ENCODE measurements around the gene SCAMP3.
"Not testable (repeated sequence)": the region's sequence is repeated elsewhere in the genome, so short reads cannot be mapped to it uniquely, and the experiment has no call there.

Gene SCAMP3

GRCh38 chr1:155261852-155262673, at the start of gene SCAMP3:
SCAMP3 (minus strand) TSS chr1:155262360; CDS start chr1:155262151, 209 bp downstream.
- DNase-seq = peak; percentile 91

- no peak for DNase-seq
Measured at GRCh38 chr1:155309423-155310021, 47.4 kb upstream of the SCAMP3 start.

DNA sequence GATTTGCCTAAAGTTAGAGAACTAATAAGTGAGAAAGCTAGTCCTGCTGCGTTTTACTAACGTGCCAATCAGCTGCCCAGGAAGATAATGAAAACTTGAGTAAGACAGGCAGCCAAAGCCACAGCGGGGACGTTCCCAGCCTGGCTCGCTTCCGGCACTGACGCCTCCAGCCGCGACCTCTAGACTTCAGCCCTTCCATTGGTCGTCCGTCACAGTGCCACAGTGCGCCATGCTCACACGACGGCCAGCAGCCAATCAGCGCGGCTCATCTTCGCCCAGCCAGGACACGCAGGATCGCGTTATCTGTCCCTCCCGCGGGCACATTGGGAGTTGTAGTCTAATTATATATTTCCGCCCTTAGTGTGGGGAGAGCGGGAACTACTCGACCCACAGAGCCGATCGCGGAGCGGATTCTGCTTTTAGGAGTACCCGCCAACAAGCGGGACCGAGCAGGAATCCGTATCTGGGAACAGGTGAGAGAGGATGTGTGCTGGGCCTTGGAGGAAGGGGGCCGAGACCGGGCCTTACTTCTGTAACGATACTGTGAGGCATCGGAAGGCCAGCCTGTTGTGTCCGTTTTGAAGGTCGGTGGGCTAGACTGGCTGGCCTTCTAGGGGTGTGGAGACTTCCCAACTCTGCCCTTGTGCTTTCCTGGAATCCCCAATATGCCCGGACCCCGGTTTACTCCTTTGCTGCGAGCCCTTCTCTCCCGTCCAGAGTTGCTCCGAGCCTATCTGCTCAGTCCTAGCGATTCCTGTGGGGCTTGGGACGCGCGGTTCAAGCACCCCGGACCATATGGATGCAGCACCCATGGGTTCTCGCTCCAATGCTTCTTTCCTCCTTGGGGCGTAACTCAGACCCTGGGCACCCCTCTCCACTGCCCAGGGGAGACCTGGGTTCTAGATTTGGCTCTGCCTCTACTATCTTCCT, 46.6 kb upstream of the SCAMP3 start, which contains the start of gene FDPS:
TSS of gene FDPS (plus strand) at position 374 of the 930 bp plus-strand sequence. CDS start 924 bp downstream, outside the sequence.
- peak; percentile 99 for DNase-seq

DNA sequence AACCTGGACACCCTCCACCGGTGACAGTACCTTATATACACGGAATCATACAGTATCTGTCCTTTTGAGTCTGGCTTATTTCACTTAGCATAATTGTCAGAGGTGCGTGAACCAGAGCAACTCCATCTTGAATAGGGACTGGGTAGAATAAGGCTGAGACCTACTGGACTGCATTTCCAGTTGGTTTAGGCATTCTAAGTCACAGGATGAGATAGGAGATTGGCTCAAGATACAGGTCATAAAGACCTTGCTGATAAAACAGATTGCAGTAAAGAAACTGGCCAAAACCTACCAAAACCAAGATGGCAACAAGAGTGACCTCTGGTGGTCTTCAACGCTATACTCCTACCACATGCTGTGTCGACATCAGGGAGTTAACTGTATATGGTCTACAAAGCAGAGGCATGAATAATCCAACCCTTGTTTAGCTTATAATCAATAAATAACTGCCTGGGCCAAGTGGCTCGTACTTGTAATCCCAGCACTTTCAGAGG, 45.1 kb upstream of the SCAMP3 start:
- no peak for DNase-seq

GRCh38 chr1:155305881-155306391, 43.8 kb upstream of the SCAMP3 start:
- DNase-seq = no peak

DNA sequence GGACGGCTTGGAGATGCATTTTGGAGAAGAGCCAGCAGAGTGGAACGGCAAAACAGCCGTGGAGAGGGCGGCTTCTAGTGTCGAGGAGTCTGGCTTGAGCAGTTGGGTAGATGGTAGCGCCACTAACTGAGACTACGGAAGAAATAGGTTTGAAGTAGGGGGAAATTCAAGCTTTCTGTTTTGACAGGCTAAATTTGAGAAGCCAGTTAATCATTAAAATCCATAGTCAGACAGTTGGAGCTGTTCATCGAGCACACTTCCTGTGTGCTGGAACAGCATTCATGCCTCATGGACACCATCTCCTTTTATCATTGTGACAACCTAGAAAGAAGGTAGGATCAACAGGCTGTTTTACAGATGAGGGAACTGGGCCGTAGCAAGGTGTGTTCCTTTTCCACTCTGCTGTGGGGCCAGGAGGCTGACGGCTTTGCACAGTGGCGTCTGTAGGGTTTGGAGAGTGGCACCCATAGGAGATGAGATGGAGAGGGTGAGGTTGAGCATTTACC, 42.5 kb upstream of the SCAMP3 start:
- no peak for DNase-seq

DNA sequence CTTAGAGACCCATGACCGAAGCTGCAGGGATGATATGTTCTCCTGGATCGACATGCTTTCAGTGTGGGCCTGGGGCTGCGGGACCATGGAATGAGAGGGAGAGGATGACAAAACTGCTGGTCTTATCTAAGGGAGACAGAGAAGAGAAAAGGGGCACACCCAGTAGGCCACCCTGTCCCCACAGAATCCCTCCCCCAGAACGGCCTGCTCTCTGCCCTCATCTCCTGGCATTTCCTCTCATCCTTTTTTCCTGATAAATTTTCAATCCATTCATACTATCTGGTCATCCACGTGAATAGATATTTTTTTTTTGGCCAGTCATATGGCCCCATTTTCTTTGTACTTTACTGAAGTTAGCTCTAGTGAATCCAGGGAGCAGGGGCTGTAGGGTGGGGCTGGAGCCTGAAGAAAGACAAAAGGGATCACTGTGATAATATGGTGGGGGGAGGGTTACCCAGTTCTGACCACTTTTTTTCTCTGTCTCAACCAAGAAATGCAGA, 39.2 kb upstream of the SCAMP3 start, which contains the start of gene PKLR:
TSS of gene PKLR (minus strand) at position 97 of the 500 bp plus-strand sequence. CDS start at position 54, 43 bp downstream.
- no peak for DNase-seq

GRCh38 chr1:155300553-155301329, 38.6 kb upstream of the SCAMP3 start:
- no peak for DNase-seq

- no peak for DNase-seq
Measured at GRCh38 chr1:155300024-155300423, 37.9 kb upstream of the SCAMP3 start.

DNA sequence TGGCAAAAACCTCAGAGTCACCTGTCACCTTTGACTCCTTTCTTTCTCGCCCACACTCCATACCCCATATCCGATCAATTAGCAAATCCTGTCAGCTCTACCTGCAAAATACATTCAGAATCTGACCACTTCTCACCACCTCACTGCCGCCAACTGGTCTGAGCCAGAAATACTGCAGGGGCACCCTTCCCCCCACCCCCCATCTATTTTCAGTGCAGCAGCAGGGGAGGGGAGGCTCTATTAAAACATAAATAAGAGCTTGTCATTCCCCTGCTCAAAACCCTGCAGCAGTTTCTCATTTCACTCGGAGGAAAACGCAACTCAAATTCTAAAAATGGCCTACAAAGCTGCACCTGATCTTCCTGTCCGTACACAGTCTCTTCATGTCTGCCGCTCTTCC, 35.2 kb upstream of the SCAMP3 start:
- DNase-seq = no peak

- no peak for DNase-seq
Measured at GRCh38 chr1:155296661-155297060, 34.5 kb upstream of the SCAMP3 start.

DNA sequence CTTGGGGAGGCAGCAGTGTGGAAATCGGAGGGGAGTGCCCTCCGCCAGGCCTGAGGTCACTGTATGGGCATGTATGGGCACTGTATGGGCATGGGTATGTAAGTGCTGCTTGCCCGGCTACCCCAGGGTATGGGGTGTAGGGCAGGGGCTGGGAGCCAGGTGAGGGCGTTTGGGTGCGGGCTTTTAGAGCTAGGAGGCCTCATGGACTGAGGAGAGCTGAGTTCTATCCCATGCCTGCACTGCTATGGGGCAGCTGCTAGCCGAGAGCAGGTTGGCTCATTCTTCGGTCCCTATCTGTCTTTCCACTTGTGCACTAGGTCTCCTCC, 33.7 kb upstream of the SCAMP3 start:
- no peak for DNase-seq

- DNase-seq = no peak
Measured at GRCh38 chr1:155295183-155295941, 33.2 kb upstream of the SCAMP3 start.

GRCh38 chr1:155294520-155295182, 32.5 kb upstream of the SCAMP3 start:
- no peak for DNase-seq

- no peak for DNase-seq
Measured at GRCh38 chr1:155293086-155293749, 31.1 kb upstream of the SCAMP3 start.

DNA sequence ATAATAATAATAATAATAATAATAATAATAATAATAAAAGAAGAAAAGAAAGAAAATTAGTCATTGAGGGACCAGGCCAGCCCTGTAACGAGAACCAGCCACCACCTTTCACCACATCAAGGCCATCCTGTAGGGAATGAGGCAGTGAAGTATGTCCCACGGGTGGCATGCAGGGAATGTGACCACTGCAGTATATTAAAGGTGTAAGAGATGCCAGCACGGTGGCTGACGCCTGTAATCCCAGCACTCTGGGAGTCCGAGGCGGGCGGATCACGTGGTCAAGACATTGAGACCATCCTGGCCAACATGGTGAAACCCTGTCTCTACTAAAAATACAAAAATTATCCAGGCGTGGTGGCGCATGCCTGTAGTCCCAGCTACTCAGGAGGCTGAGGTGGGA, 28.8 kb upstream of the SCAMP3 start:
- DNase-seq = not testable (repeated sequence)

DNA sequence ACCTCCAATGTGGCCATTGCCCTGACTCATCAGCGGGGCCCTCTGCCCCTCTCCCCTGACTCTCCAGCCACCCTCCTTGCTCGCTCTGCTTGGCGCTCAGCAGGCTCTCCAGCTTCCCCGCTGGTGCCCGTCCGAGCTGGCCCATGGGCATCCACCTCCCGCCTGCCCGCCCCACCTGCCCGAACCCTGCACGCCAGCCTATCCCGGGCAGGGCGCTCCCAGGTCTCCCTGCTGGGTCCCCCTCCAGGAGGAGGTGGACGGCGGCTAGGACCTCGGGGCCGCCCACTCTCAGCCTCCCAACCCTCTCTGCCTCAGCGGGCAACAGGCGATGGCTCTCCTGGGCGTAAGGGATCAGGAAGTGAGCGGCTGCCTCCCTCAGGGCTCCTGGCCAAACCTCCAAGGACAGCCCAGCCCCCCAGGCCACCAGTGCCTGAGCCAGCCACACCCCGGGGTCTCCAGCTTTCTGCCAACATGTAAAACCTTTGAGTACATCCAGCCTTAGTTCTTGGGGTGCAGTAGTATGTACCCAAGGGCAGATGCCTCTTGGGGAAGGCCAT, 25.9 kb upstream of the SCAMP3 start:
- DNase-seq = no peak

- no peak for DNase-seq
Measured at GRCh38 chr1:155286544-155286943, 24.4 kb upstream of the SCAMP3 start.

GRCh38 chr1:155285631-155286044, 23.5 kb upstream of the SCAMP3 start:
- no peak for DNase-seq

Measured in CD4-positive, alpha-beta T cell treated with Interleukin-15 for 1 hour (primary cell).